Islet of Langerhans (tissue), 1 donor: ENCODE data around the gene GPA33.

Experiments
- FAIRE-seq: peaks from one replicate; lab custom pipeline; 2011; peaks lifted over from hg19 to GRCh38; lab: Jason Lieb, UNC

The GPA33 gene

GRCh38 chr1:167086033-167086432, 4.1 kb downstream of the GPA33 start:
- FAIRE-seq = no peak

GRCh38 chr1:167084757-167085156, 5.4 kb downstream of the GPA33 start:
- FAIRE-seq = no peak

- FAIRE-seq = no peak
Observed at GRCh38 chr1:167083871-167084270, 6.3 kb downstream of the GPA33 start.

GRCh38 chr1:167083066-167083665, 7.0 kb downstream of the GPA33 start:
- no peak for FAIRE-seq

- no peak for FAIRE-seq
Observed at GRCh38 chr1:167082511-167083027, 7.6 kb downstream of the GPA33 start.

DNA sequence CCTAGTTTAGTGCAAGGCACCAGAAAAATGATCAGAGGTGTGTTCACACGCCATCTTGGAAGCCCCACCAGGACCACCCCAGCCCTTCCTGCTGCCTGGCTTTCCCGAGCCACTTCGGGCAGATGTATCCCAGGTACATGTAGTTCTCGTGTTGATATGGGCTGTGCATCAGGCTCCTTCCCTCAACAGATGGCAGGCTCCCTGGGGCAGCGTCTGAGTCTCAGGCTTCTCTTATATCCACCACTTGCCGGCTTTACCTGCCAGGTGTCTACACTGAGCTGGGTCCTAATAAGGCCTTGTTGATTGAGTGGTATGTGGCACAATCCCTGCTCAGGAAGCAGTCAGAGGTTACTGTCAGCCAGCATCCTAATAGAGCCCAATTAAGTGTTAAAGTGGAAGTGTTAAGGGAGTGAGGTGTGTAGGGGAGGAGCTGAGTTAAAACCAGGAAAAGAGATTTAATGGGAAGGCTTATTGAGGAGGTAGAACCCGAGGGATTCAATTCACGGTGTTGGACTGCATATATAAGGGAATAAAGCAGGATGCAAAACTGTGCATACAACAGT, 8.5 kb downstream of the GPA33 start:
- no peak for FAIRE-seq

GRCh38 chr1:167077868-167078210, 12.3 kb downstream of the GPA33 start:
- no peak for FAIRE-seq

DNA sequence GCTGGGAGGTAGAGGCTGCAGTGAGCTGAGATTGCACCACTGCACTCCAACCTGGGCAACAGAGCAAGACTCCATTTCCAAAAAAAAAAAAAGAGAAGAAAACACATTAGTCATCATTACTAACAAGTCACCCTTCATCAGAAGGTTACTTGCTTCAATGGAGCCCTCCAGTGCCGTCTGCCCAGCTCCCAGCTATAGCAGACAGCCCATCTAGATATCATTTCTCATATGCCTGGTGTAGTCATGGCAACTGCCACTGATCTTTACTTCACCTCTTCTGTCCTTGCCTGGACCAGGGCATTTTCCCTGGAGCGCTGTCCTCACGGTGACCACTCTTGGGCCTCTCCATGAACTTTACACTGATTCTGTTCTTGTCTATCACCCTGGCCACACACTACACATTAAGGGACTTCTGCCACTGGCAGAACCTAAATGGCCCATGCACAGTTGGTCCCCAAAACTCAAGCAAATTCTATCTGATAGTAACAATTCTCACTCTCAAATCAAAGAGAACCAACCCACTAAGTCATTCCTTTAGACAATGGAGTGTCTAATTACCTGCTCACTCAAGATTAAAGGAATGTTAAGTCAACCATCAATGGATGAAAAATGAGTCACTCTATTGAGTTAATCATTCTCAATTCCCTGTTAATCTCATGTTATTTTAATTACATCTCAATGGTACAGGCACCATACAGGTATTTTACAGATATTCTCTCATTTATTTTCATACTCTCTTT, 12.9 kb downstream of the GPA33 start:
- FAIRE-seq = no peak

GRCh38 chr1:167076136-167076710, 14.0 kb downstream of the GPA33 start:
- no peak for FAIRE-seq

DNA sequence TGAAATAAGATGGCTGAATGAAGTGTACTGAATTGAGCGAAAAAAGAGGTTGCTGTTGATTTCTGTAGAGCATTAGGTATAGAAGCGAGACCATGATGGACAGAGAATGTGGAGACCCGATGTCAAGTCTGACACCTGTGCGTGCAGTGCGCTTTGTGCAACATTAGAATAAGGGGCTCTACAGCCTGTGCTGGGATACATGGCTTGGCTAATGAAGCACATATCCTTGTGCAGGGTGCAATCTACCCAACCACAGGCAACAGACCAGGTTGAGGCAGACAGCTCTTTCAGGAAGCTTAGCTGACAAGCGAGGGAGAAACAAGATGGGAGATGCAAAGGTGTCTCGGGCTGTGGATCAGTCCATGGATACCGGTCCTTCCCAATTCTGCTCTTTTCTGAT, 18.9 kb downstream of the GPA33 start:
- no peak for FAIRE-seq

DNA sequence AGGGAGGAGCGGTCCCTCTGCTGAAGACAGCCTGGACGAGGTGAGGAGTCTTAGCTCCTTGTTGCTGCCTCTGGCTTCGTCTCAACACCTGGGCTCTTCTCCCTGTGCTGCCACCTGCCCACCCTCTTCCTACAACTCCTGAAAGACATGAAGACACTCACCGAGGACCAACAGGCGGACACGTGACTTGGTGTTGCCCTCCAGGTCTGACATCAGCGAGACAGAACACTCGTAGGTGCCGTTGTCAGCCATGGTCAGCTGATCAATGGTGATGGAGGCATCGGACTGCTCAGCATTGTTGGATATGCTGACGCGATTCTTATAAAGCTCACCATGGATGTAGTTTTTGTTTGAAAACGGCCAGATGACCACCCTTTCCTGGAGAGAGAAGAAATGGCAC, 21.4 kb downstream of the GPA33 start:
- no peak for FAIRE-seq

DNA sequence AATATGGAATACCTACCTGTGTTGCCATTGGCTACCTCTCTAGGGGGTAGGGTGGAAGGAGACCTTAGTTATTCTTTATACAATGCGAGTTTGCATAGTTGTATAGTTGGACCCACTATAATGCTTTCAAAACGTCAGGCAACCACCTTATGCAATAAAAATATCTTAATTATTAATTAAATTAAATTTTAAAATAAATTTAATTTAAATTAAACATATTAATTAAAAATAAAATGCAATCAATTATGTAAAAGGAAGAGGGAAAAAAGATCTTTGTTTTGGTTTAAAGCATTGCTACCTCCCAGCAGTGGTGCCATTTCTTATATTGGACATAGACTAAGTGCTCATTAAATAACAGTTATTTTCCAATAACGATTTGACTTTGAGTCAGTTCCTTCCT, 22.3 kb downstream of the GPA33 start:
- no peak for FAIRE-seq

- FAIRE-seq = no peak
Observed at GRCh38 chr1:167066333-167067122, 23.6 kb downstream of the GPA33 start.

DNA sequence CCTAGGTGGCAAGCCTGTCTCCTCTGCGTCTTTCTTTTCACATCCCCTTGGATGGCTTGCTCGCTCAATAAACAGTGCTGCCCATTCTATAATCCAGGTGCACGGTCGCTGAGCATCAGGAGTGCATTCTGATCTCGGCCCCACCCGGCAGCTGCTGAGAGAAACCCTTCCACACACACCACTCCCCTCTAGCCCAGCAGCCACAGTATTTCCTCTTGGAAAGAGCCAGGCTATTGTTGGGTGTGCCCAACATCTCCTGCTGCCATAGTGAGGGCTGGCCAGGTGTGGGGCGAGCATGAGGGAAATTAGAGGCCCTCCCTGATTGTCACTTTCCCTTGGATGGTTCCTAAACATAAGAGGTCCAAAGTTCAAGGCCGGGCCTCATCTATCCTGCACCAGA, 24.7 kb downstream of the GPA33 start:
- no peak for FAIRE-seq

- no peak for FAIRE-seq
Observed at GRCh38 chr1:167064621-167065020, 25.6 kb downstream of the GPA33 start.

GRCh38 chr1:167061073-167061464, 29.1 kb downstream of the GPA33 start:
- no peak for FAIRE-seq

DNA sequence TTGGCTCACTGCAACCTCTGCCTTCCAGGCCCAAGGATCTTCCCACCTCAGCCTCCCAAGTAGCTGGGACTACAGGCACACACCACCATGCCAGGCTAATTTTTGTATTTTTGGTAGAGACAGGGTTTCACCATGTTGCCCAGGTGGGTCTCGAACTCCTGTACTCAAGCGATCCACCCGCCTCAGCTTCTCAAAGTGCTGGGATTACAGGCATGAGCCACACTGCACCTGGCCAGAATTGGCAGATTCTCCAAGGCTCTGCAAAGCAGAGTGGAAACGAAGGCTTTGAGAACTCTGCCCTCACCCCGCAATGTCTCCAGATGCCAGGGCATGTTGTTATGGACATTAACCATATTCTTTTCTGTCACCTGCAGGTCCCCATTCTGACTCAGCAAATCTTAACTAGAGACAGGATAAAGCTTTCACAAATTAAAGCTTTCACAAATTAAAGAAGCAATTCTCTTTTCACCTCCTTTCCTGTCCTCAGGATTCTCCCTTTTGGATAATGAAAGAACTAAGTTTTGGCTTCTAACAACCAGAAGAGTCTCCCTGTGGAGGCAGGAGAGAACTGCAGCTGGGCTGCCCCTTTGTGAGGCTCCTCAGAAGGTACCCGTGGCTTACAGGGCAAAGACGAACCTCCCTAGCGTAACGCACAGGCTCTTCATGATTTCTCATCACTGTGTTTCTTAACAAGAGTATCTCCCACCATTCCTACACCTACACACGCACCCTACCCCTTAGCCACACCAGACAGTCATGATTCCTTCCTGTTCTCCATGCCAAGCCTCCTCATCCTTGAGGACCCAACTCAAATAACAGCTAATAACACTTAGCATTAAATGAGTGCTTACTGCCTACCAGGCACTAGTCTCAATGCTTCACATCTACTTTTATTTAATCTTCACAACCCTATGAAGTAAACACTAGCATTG, 29.8 kb downstream of the GPA33 start:
- FAIRE-seq = no peak

DNA sequence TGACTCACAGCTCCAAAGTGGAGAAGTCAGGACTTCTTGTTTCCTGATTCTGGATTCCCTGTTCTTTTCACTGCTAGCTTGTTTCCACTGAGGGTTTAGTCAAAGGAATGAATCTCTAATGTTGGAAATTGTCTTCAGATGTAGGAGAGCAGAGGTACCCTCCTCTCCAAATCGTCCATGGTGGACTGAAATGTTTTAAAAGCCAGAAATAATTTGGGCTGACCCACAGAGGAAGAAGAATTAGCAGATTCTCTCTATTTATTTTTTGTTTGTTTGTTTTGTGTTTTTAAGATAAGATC, 30.4 kb downstream of the GPA33 start:
- no peak for FAIRE-seq

DNA sequence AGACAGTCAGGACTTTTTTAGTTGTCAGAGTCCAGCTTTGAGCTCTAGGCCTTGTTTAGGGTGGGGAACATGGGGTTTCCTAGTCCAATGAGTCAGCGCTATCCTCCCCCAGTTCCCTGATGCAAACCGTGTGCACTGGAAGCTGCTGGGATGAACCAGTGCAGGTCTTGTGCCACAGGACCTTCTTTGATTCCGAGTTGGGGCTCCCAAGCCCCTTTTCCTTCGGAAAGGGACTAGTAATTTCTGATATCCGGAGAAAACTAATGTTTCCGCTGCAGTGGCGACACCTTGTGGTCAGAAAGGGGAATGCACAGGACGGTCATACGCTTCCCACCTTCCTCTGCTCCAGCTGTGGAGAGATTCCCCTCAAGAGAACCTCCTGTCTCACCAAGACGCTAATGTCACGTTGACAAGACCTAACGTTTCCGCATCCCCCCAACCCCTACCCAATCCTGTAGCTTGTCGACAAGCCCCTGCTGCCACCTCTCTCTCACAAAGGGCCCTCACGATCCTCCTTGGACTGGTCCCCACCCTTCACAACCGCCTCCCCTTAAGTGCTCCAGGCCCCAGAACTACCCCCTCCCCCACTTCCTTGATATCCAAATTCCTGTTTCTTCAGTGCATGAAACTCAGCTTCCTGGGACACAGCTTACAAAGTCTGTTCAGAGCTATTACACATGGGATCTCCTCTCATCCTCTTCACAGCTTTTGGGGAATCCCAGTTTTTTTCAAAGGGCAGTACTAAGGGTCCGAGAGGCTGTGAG, 30.9 kb downstream of the GPA33 start:
- FAIRE-seq = no peak

DNA sequence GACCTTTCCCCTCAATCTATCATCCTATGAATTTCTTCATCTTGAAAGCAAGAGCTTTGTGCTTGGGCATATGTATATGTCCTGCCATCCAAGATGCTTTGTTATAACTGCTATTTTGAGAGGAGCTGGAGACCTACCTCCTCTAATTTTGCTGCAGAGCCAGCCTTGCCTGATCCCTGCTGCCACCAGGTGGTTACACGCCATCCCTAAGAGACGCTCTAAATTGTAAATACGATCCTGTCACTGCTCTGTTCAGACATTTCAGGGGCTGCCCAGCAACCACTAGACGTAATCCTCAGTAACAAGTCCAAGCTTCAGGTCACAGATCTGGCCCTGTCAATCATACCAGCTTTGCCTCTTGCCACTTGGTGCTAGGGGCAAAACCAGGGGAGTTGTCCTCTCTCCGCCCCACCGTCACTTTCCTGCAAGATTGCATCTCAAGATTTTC, 32.9 kb downstream of the GPA33 start:
- FAIRE-seq = no peak
